ENCODE data around the gene KRT78. TPM values are rescaled to one million over a fixed set of nuclear protein-coding genes. Genes with fewer than 3 reads are reported as not detected.

The KRT78 gene
- total and polyA plus RNA-seq, 2 of the 13 experiments (the other 11 are each of a cell fraction or from before 2014, with no cell fraction given), result not detected

DNA sequence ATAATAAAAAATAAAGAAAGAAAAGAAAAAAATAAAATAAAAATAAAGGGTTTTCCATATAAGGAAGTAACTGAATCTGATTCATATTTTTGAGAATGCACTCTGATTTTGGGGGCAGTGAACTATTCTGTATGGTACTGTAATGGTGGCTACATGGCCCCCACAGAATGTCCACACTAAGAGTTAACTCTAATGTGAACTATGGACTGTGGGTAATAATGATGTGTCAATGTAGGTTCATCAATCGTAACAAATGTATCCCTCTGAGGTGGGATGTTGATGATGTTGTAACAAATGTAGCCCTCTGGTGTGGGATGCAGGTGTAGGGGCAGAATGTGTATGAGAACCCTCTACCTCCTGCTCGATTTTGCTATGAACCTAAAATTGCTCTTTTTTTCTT, 42.2 kb upstream of the KRT78 start (continued):
- TF ChIP-seq ZNF781 (CRISPR knock-in tag; IDR thresholded peaks at IDR 0.05; ENCODE audit: borderline replicate concordance, not compliant biosample characterization) (no peak), ZFP1 (CRISPR knock-in tag; IDR thresholded peaks at IDR 0.05) (no peak), ATF1 (CRISPR knock-in tag; IDR thresholded peaks at IDR 0.05) (no peak)
- TF ChIP-seq, protein P1, sequence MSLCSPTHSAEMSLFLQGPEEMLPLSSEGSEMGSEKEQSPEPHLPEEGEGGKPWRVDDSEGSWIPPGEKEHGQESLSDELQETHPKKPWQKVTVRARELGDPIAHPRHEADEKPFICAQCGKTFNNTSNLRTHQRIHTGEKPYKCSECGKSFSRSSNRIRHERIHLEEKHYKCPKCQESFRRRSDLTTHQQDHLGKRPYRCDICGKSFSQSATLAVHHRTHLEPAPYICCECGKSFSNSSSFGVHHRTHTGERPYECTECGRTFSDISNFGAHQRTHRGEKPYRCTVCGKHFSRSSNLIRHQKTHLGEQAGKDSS (CRISPR knock-in tag; IDR thresholded peaks at IDR 0.05; ENCODE audit: borderline replicate concordance, low read depth), result no peak

DNA sequence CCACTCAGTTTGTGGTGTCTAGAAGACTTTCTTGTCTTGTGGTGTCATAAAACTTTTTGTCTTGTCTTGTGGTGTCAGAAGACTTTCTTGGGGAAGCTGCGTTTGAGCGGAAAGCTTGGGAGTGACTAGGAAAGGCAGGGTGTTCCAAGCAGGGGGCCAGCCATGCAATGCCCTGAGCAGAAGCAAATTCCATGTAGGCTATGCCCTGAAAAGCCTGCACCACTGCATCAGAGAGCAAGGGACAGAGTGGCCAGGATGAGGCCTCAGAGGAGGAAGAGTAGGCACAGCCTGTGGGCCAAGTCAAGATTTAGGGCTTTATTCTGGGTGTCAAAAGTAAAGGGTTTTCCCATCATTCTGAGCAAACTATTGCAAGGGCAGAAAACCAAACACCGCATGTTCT, 41.6 kb upstream of the KRT78 start:
- in situ Hi-C loops (cut with HindIII; ENCODE audit: extremely low pct_ligation_motif_present, low pct_unique_long_range_greater_than_20kb) (no loop called here), intact Hi-C loops (cut with micrococcal nuclease; ENCODE audit: unreplicated experiment) (no loop called here)
- Histone ChIP-seq H3K4me3 (replicated peaks in 1 of 3; ENCODE audit: insufficient read depth in 1 of 3, low read depth in 2 of 3, low read length in 3 of 3) (no peak overlapping the region), H3K4me2 (ENCODE audit: low read depth, low read length) (no peak overlapping the region), H3K79me2 (ENCODE audit: insufficient read depth, low read length) (no peaks in the 10 kb centered on the region), H3K27ac (ENCODE audit: extremely low read length, insufficient read depth, low read length) (no peak overlapping the region), H3K27me3 (ENCODE audit: control insufficient read depth in 1 of 2, insufficient read depth in 2 of 2, low read length in 2 of 2) (no peaks in the 10 kb centered on the region), H3K4me1 (ENCODE audit: insufficient read depth, low read length) (peaks cover 36% of the 10 kb centered on the region), H3K36me3 (replicated peaks in 1 of 2; ENCODE audit: control insufficient read depth in 1 of 2, insufficient read depth in 2 of 2, low read length in 2 of 2) (no peaks in the 10 kb centered on the region), H4K20me1 (ENCODE audit: insufficient read depth, low read length) (no peaks in the 10 kb centered on the region), H3K9me3 (ENCODE audit: low read length) (no peaks in the 10 kb centered on the region), H3K9ac (ENCODE audit: insufficient read depth, low read depth, low read length) (no peak overlapping the region), H2AFZ (ENCODE audit: low read length) (no peak overlapping the region)
- TF ChIP-seq MAFK (conservative IDR thresholded peaks at IDR 0.05 in 1 of 2, IDR thresholded peaks at IDR 0.05 in 1 of 2; ENCODE audit: low read length in 2 of 2), result no peak
- TF ChIP-seq ATF1 (CRISPR knock-in tag; IDR thresholded peaks at IDR 0.05), result no peak
- TF ChIP-seq ZNF20 (CRISPR knock-in tag; IDR thresholded peaks at IDR 0.05), result no peak
- TF ChIP-seq, protein P2, sequence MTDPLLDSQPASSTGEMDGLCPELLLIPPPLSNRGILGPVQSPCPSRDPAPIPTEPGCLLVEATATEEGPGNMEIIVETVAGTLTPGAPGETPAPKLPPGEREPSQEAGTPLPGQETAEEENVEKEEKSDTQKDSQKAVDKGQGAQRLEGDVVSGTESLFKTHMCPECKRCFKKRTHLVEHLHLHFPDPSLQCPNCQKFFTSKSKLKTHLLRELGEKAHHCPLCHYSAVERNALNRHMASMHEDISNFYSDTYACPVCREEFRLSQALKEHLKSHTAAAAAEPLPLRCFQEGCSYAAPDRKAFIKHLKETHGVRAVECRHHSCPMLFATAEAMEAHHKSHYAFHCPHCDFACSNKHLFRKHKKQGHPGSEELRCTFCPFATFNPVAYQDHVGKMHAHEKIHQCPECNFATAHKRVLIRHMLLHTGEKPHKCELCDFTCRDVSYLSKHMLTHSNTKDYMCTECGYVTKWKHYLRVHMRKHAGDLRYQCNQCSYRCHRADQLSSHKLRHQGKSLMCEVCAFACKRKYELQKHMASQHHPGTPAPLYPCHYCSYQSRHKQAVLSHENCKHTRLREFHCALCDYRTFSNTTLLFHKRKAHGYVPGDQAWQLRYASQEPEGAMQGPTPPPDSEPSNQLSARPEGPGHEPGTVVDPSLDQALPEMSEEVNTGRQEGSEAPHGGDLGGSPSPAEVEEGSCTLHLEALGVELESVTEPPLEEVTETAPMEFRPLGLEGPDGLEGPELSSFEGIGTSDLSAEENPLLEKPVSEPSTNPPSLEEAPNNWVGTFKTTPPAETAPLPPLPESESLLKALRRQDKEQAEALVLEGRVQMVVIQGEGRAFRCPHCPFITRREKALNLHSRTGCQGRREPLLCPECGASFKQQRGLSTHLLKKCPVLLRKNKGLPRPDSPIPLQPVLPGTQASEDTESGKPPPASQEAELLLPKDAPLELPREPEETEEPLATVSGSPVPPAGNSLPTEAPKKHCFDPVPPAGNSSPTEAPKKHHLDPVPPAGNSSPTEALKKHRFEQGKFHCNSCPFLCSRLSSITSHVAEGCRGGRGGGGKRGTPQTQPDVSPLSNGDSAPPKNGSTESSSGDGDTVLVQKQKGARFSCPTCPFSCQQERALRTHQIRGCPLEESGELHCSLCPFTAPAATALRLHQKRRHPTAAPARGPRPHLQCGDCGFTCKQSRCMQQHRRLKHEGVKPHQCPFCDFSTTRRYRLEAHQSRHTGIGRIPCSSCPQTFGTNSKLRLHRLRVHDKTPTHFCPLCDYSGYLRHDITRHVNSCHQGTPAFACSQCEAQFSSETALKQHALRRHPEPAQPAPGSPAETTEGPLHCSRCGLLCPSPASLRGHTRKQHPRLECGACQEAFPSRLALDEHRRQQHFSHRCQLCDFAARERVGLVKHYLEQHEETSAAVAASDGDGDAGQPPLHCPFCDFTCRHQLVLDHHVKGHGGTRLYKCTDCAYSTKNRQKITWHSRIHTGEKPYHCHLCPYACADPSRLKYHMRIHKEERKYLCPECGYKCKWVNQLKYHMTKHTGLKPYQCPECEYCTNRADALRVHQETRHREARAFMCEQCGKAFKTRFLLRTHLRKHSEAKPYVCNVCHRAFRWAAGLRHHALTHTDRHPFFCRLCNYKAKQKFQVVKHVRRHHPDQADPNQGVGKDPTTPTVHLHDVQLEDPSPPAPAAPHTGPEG (CRISPR knock-in tag; IDR thresholded peaks at IDR 0.05), result no peak
- no peak for TF ChIP-seq ZNF891 (CRISPR knock-in tag; IDR thresholded peaks at IDR 0.05)
- TF ChIP-seq, protein P3, sequence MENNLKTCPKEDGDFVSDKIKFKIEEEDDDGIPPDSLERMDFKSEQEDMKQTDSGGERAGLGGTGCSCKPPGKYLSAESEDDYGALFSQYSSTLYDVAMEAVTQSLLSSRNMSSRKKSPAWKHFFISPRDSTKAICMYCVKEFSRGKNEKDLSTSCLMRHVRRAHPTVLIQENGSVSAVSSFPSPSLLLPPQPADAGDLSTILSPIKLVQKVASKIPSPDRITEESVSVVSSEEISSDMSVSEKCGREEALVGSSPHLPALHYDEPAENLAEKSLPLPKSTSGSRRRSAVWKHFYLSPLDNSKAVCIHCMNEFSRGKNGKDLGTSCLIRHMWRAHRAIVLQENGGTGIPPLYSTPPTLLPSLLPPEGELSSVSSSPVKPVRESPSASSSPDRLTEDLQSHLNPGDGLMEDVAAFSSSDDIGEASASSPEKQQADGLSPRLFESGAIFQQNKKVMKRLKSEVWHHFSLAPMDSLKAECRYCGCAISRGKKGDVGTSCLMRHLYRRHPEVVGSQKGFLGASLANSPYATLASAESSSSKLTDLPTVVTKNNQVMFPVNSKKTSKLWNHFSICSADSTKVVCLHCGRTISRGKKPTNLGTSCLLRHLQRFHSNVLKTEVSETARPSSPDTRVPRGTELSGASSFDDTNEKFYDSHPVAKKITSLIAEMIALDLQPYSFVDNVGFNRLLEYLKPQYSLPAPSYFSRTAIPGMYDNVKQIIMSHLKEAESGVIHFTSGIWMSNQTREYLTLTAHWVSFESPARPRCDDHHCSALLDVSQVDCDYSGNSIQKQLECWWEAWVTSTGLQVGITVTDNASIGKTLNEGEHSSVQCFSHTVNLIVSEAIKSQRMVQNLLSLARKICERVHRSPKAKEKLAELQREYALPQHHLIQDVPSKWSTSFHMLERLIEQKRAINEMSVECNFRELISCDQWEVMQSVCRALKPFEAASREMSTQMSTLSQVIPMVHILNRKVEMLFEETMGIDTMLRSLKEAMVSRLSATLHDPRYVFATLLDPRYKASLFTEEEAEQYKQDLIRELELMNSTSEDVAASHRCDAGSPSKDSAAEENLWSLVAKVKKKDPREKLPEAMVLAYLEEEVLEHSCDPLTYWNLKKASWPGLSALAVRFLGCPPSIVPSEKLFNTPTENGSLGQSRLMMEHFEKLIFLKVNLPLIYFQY (CRISPR knock-in tag; IDR thresholded peaks at IDR 0.05; ENCODE audit: borderline replicate concordance), result no peak
- no peak for TF ChIP-seq HHEX (CRISPR knock-in tag; IDR thresholded peaks at IDR 0.05)
- ChIA-PET POLR2A (interaction anchor here (1.3 to 2.0 kb wide), 2 partner anchors 14 to 60 kb away, joined by 3 to 13 read pairs; partner anchors contain the start of gene KRT8), CTCF (ENCODE audit: low intra/inter-chr PET ratio, low total read pairs) (no interaction called here)
- DNase-seq (ENCODE audit: low spot score) (no peak), FAIRE-seq (no peak), ATAC-seq (no peak)
- 94% methylated on average over 3 of the region's 3 CpGs for WGBS (ENCODE audit: low lambda C conversion rate)
- no TSS peak for BruUV-seq (replicated peaks)
